SU-DHL-6 (cell line): ENCODE results near the gene CDH23.

ENCODE experiments used
- H2AFZ ChIP-seq: fragments of 200-600 bp; sonication (generic); 2 replicates; pipeline ENCODE4 v1.6.1; 2014; ENCODE audit warnings: low read depth, mild to moderate bottlenecking, moderate library complexity, mixed read lengths, antibody characterized with exemption, low read length; ENCODE audit not compliant: severe bottlenecking
- H3F3A ChIP-seq: fragments of 200-600 bp; shearing (Covaris generic); 2 replicates; pipeline ENCODE4 v1.6.0; 2016; ENCODE audit warnings: antibody characterized with exemption, mild to moderate bottlenecking; ENCODE audit not compliant: insufficient read depth
- H3K27ac ChIP-seq: fragments of 200-600 bp; sonication (generic); 2 replicates; pipeline ENCODE4 v1.5.1; 2016; ENCODE audit warnings: low read depth, mild to moderate bottlenecking, low read length, moderate library complexity, mixed read lengths
- H3K27me3 ChIP-seq: fragments of 200-600 bp; sonication (generic), shearing (Covaris generic); 2 replicates; pipeline ENCODE4 v1.6.0; 2014; ENCODE audit warnings: mild to moderate bottlenecking, low read length
- H3K36me3 ChIP-seq: fragments of 200-600 bp; sonication (generic); 2 replicates; pipeline ENCODE4 v1.6.1; 2014; ENCODE audit warnings: mild to moderate bottlenecking, low read length, mixed read lengths
- H3K4me2 ChIP-seq: fragments of 300-600, 200-600 bp; shearing (Covaris generic), sonication (generic); 2 replicates; pipeline ENCODE4 v1.6.0; 2014; ENCODE audit warnings: low read length, low read depth, mild to moderate bottlenecking; ENCODE audit not compliant: poor library complexity, severe bottlenecking
- H3K4me3 ChIP-seq: fragments of 200-600 bp; sonication (generic); 2 replicates; pipeline ENCODE4 v1.5.1; 2014; ENCODE audit warnings: antibody characterized with exemption, low read length, mild to moderate bottlenecking, mixed read lengths; ENCODE audit not compliant: insufficient read depth, poor library complexity, severe bottlenecking
- H3K79me2 ChIP-seq: fragments of 200-600 bp; sonication (generic); 2 replicates; pipeline ENCODE4 v1.6.1; 2014; ENCODE audit warnings: mild to moderate bottlenecking, low read length, moderate library complexity; ENCODE audit not compliant: insufficient read depth
- H3K9ac ChIP-seq: fragments of 200-600 bp; sonication (generic); 2 replicates; pipeline ENCODE4 v1.7.0; 2014; ENCODE audit warnings: mild to moderate bottlenecking, low read length
- H3K9me2 ChIP-seq: fragments of 200-600 bp; sonication (generic); replicated peaks from 2 replicates; pipeline ENCODE4 v1.6.1; 2014; ENCODE audit warnings: low read length; ENCODE audit not compliant: insufficient read depth
- H3K9me3 ChIP-seq: fragments of 200-600 bp; sonication (generic); 2 replicates; pipeline ENCODE4 v1.6.1; 2014; ENCODE audit warnings: low read length, mixed read lengths; ENCODE audit not compliant: insufficient read depth
- H4K20me1 ChIP-seq: fragments of 200-600 bp; sonication (generic); 2 replicates; pipeline ENCODE4 v1.6.1; 2014; ENCODE audit warnings: low read depth, mild to moderate bottlenecking, antibody characterized with exemption, low read length, moderate library complexity, mixed read lengths
- EZH2phosphoT487 ChIP-seq: fragments of 200-600 bp; sonication (generic), shearing (Covaris generic); conservative IDR thresholded peaks from 2 replicates; pipeline ENCODE4 v1.6.1; 2018; ENCODE audit warnings: mild to moderate bottlenecking, antibody characterized with exemption, low read length, moderate library complexity, mixed read lengths
- TF ChIP-seq, protein P1 (sequence below): fragments of 200-600 bp; sonication (generic); IDR thresholded peaks from one replicate; pipeline ENCODE4 v1.5.1; 2017; ENCODE audit warnings: antibody characterized with exemption, mild to moderate bottlenecking, low read length, moderate library complexity; ENCODE audit not compliant: insufficient read depth, poor library complexity, severe bottlenecking

Gene CDH23

DNA sequence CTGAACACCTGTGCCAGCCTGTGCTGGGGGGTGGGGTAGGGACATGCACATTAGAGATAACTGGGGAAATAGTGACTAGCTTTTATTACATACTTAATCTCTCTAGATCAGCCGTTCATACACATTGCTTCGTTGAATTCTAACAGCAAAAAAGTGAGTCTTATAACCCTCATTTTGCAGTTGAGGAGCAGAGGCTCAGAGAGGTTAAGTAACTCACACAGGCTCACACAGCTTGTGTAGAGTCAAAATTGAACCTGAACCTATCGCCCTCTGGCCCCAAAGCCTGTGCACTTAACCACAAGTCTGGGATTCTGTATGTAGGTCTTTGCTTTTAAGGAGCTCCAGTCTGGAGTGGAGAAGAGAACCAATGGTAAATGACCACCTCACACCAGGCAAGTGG lies 59.9 kb downstream of the CDH23 start:
- H3K79me2 ChIP-seq, result no peaks in the 10 kb centered on the region
- no peaks in the 10 kb centered on the region for H3F3A ChIP-seq
- H3K9ac ChIP-seq, result no peak overlapping the region
- H2AFZ ChIP-seq, result no peak overlapping the region
- no peaks in the 10 kb centered on the region for H3K9me2 ChIP-seq
- no peaks in the 10 kb centered on the region for H4K20me1 ChIP-seq
- no peaks in the 10 kb centered on the region for H3K36me3 ChIP-seq
- H3K4me2 ChIP-seq, result no peak overlapping the region
- H3K27me3 ChIP-seq, result no peaks in the 10 kb centered on the region
- no peak overlapping the region for H3K27ac ChIP-seq
- no peaks in the 10 kb centered on the region for H3K9me3 ChIP-seq
- H3K4me3 ChIP-seq, result no peak overlapping the region
- TF ChIP-seq EZH2phosphoT487, result no peak
- TF ChIP-seq, protein P1, sequence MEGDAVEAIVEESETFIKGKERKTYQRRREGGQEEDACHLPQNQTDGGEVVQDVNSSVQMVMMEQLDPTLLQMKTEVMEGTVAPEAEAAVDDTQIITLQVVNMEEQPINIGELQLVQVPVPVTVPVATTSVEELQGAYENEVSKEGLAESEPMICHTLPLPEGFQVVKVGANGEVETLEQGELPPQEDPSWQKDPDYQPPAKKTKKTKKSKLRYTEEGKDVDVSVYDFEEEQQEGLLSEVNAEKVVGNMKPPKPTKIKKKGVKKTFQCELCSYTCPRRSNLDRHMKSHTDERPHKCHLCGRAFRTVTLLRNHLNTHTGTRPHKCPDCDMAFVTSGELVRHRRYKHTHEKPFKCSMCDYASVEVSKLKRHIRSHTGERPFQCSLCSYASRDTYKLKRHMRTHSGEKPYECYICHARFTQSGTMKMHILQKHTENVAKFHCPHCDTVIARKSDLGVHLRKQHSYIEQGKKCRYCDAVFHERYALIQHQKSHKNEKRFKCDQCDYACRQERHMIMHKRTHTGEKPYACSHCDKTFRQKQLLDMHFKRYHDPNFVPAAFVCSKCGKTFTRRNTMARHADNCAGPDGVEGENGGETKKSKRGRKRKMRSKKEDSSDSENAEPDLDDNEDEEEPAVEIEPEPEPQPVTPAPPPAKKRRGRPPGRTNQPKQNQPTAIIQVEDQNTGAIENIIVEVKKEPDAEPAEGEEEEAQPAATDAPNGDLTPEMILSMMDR, result no peak

DNA sequence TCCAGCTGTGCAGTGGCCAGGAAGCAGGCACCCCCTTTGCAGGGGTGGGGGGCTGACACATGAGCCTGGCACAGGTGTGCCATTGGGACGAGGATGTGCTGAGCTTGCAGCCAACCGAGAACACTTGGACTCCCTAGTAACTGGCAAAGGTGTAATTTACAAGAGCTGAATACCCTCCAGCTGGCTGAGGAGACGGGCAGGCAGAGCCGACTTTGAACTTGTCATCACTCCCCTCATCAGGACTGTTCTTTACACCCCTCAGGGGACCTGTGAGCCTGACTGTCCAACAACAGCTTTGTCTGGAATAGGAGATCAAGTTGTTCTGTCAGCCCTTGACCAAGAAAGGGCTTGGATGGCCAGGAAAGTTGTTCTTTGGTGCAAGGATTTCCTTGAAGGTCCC lies 61.2 kb downstream of the CDH23 start:
- H3K36me3 ChIP-seq, result no peaks in the 10 kb centered on the region
- H3K9me2 ChIP-seq, result no peaks in the 10 kb centered on the region
- no peaks in the 10 kb centered on the region for H3K27me3 ChIP-seq

DNA sequence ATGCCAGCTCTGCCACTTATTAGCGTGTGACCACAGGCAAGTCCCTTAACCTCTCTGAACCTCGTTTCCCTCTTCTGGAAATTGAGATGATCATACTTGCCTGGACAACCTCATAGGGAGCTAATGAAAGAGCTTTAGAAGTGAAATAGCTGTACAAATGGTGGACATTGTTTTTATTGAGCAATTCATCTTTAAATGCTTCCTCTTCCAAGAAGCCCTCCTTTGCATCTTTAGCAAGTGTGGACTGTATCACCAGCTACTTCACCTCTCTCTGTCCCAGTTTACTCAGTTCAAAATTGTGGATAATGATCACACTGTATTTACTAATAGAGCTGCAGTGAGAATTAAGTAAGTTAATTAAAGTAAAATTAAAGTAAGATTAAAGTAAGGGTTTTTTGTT lies 61.7 kb downstream of the CDH23 start:
- Histone ChIP-seq H3K27ac (no peak overlapping the region), H3K9ac (no peak overlapping the region), H3K27me3 (no peaks in the 10 kb centered on the region), H3K9me2 (no peaks in the 10 kb centered on the region), H3K4me3 (no peak overlapping the region), H3K4me2 (no peak overlapping the region), H3K79me2 (no peaks in the 10 kb centered on the region), H3F3A (no peaks in the 10 kb centered on the region), H3K36me3 (no peaks in the 10 kb centered on the region), H4K20me1 (no peaks in the 10 kb centered on the region), H3K9me3 (no peaks in the 10 kb centered on the region), H2AFZ (no peak overlapping the region)
- no peak for TF ChIP-seq EZH2phosphoT487
- TF ChIP-seq, protein P1, result no peak

More for the DNA sequence above, 61.2 kb downstream of the CDH23 start:
- H3F3A ChIP-seq, result no peaks in the 10 kb centered on the region
- no peaks in the 10 kb centered on the region for H4K20me1 ChIP-seq
- TF ChIP-seq, protein P1, result no peak
- no peak overlapping the region for H3K27ac ChIP-seq
- H3K9ac ChIP-seq, result no peak overlapping the region
- H3K4me3 ChIP-seq, result no peak overlapping the region
- H2AFZ ChIP-seq, result no peak overlapping the region
- H3K79me2 ChIP-seq, result no peaks in the 10 kb centered on the region
- no peak overlapping the region for H3K4me2 ChIP-seq
- H3K9me3 ChIP-seq, result no peaks in the 10 kb centered on the region

DNA sequence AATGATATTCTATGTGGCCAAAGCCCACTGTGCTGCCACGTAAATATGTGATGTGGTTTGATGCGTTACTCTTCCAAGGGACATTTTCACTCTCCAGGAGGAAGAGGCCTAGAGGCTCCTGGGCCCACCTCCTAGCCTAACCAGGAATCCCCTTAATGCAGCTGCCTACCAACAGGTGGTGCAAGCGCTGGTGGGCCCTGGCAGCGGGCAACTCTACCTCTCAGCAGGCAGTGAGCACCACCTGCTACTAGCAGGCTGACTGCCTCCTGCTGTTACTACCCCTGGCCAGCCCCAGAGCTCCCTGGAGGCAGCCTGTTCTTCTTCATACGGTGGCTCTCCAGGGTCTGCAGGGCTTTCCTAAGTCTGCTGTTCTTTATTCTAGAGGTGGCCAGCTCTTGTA lies 62.8 kb downstream of the CDH23 start:
- H2AFZ ChIP-seq, result no peak overlapping the region
- H3K4me2 ChIP-seq, result no peak overlapping the region
- no peak for TF ChIP-seq EZH2phosphoT487
- TF ChIP-seq, protein P1, result no peak
- H3K79me2 ChIP-seq, result no peaks in the 10 kb centered on the region
- no peaks in the 10 kb centered on the region for H3K9me3 ChIP-seq
- H3K27me3 ChIP-seq, result no peaks in the 10 kb centered on the region
- no peaks in the 10 kb centered on the region for H3K9me2 ChIP-seq
- no peaks in the 10 kb centered on the region for H3F3A ChIP-seq
- no peak overlapping the region for H3K27ac ChIP-seq
- H3K9ac ChIP-seq, result no peak overlapping the region
- H3K36me3 ChIP-seq, result no peaks in the 10 kb centered on the region
- H4K20me1 ChIP-seq, result no peaks in the 10 kb centered on the region
- H3K4me3 ChIP-seq, result no peak overlapping the region
